ENCODE data around the gene ACY1.

ACY1 gene

DNA sequence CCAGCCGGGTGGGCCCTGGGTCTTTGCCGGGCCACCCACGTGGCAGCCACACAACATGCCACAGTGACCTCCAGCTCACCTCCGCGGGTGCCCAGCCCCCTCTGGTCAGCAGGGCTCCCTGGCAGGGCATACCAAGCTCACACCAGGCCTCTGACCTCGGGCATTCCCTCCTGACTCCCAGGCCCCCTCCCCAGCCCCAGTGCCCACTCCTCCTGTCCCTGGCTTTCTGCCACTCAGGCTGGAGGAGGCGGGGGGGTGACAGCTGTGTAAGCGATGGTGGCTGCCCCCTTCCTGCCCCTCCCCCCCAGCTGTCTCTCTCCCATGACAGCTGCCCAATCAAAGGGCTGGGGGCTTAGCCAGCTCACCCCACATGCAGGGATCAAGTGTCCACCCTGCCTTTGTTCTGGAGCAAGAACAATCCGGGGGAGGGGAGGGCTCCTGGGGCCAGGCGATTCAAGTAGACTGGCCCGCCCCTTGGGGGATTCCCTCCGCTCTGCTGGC, 19.3 kb upstream of the ACY1 start:
- DNase-seq (ENCODE audit: low read depth in 2 of 2) = no peak

DNA sequence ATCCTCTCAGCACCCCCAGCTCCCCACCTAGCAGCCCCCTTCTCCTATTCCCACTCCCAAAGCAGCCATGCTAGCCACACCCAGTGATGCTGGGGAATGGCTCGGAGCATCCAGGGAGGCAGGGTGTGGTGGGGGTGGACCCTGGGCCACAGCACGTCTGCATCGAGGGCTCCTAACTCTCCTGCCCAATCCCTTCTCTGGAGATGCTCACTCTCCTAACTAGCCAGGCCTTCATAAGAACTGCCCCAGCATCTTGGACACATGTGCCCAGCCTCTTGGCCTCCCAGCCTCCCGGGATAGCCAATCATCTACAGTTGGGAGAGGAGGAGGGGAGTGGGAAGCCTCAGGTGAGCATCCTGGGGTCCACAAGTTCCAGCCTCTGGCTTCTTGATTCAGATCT, 18.8 kb upstream of the ACY1 start:
- DNase-seq (ENCODE audit: low read depth in 2 of 2) = no peak

GRCh38 chr3:51966016-51966415, 17.3 kb upstream of the ACY1 start:
- no peak for DNase-seq (ENCODE audit: low read depth in 2 of 2)

DNA sequence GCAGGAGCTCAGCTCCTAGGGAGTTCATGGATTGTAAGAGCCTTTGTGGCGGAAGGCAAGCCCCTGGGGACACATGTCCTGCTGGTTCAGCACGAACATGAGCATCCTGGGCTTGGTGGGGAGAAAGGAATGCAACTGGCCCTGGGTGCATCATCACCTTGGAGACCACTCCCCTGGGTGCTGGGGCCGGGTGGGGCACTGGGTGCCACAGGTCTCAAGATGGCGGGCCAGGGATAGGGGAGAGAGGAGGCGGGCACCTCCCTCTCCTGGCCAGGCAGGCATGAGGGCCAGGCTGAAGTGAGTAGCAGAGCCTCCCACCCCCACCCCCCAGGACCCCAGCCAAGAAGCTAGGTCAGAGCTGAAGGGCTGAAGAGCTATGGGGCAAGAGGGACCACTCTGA, 16.8 kb upstream of the ACY1 start:
- DNase-seq (ENCODE audit: low read depth in 2 of 2) = no peak

- DNase-seq (ENCODE audit: low read depth in 2 of 2) = no peak
Measured at GRCh38 chr3:51966922-51967383, 16.4 kb upstream of the ACY1 start.

GRCh38 chr3:51967384-51968169, 15.8 kb upstream of the ACY1 start, which contains the start of gene PCBP4:
Gene PCBP4 (minus strand): TSS chr3:51967454. CDS start chr3:51961240, 6,214 bp downstream.
- no peak for DNase-seq (ENCODE audit: low read depth in 2 of 2)

GRCh38 chr3:51968170-51968775, 15.1 kb upstream of the ACY1 start:
- no peak for DNase-seq (ENCODE audit: low read depth in 2 of 2)

DNA sequence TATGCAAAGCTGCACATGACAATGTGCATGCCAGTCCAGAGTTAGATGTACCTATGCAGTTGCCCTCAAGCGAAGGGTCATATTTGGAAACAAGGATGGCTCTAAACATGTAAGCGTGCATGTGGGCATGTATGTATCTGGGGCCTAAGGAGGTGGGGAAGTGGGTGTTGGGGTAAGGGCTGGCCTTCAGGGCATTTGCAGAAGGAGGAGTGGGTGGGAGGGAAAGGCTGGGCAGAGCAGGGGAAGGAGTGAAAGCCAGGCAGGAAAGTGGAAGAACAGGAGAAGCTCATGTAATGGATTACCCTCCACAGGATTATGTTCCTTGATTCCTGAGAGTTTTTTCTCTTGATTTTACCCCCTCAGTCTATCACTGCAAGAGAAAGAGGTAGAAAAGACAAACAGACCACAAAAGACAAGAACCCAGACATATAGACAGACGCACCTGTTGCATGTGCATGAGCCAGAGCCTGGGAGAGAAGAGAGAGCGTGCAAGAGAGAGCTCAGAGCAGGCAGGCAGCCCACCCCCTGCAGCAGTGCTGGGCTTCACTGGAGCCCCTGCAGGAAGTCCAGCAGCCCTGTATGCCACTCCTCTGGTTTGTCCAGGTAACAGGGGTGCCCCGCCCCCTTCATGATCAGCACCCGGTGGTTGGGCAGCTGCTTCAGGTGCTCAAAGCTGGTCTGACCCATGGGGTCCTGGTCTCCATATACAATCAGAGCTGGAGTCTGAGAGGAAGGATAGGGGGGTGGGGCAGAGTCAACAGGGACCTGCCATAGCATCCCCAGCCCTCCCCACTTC, 14.3 kb upstream of the ACY1 start:
- no peak for DNase-seq (ENCODE audit: low read depth in 2 of 2)

- DNase-seq (ENCODE audit: low read depth in 2 of 2) = no peak
Measured at GRCh38 chr3:51969841-51970240, 13.5 kb upstream of the ACY1 start.

DNA sequence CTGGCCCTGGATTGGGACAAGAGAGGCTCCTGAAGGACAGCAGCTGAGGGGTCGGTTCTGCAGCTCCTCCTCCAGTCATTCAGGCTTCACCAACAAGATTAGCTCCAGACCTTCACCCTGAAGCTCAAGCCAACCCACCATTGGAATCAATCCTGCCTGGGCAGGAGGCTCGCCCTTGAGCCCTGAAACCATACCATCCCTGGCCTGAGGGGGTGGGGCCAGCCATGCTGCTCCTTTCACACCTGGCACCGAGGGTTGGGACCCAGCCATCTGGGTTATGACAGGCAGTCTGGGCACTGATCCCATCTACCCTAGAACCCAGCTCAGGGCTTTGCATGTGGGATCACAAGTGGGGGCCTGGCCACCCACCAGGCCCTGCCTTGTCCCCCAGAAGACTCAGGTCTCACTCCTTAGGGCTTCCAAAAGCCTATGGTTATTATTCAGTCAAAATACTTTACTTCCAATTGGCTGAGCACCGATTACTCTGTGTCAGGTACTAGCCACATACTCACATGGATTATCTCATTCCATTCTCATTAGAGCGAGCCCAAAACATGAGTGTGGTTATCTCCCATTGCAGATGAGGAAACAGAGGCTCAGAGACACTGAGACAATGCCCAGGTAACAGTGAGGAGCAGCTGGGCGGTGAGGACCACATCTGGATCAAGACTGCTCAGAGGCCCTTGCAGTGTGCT, 12.6 kb upstream of the ACY1 start:
- DNase-seq (ENCODE audit: low read depth in 2 of 2) = no peak

DNA sequence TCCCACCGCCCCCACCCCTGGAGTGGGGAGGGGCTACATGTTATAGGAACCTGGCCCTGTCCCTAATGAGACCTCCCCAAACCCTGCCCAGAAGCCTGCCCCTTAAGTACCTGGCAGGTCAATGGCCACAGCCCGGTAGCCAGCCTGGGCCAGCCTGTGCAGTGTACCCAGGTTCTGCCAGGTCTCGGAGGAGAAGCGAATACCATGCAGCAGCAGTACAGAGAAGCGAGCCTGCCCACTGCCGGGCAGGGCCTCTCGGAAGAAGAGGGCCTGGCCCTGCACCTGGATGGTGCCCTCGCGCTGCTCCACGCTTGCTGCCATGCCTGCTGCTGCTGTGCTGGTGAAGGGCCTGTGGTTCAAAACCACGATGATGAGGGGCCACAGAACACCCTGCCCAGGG, 12.0 kb upstream of the ACY1 start:
- no peak for DNase-seq (ENCODE audit: low read depth in 2 of 2)

GRCh38 chr3:51974277-51974962, 8.9 kb upstream of the ACY1 start:
- no peak for DNase-seq (ENCODE audit: low read depth in 2 of 2)

- peak; percentile 38 to 54 for DNase-seq (ENCODE audit: low read depth in 2 of 2)
Measured at GRCh38 chr3:51974963-51975851, 8.1 kb upstream of the ACY1 start, which contains the start of gene ABHD14A. Gene ABHD14A (plus strand): TSS chr3:51975064. CDS start chr3:51975136, 72 bp downstream.

- no peak for DNase-seq (ENCODE audit: low read depth in 2 of 2)
Measured at GRCh38 chr3:51975852-51976549, 7.3 kb upstream of the ACY1 start.

DNA sequence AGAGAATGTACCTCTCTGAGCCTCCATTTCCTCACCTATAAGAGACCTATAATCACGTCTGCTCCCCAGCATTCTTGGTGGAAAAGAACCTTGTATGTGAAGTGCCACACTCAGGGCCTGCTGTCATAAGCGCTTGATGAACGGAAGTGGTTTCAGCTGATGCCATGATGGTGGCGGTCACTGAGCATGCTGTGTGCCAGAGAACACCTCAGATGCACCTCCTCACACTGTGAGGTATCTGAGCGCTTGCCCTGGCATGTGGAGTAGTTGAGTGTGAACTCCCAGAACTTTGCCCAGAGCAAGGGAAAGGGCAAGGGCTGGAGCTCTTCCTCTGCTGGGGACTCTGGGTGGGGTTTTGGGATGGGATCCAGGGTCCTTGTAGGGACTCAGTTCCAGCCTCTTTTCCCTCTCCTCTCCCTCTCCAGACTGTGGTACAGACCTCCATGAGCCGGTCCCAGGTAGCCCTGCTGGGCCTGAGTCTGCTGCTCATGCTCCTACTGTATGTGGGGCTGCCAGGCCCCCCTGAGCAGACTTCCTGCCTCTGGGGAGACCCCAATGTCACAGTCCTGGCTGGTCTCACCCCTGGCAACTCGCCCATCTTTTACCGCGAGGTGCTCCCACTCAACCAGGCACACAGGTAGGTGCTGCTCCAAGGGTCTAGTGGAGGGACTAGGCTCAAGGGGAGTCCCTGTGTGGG, 5.7 kb upstream of the ACY1 start:
- DNase-seq (ENCODE audit: low read depth in 2 of 2) = no peak

- DNase-seq (ENCODE audit: low read depth in 2 of 2) = no peak
Measured at GRCh38 chr3:51978143-51978502, 5.2 kb upstream of the ACY1 start.

DNA sequence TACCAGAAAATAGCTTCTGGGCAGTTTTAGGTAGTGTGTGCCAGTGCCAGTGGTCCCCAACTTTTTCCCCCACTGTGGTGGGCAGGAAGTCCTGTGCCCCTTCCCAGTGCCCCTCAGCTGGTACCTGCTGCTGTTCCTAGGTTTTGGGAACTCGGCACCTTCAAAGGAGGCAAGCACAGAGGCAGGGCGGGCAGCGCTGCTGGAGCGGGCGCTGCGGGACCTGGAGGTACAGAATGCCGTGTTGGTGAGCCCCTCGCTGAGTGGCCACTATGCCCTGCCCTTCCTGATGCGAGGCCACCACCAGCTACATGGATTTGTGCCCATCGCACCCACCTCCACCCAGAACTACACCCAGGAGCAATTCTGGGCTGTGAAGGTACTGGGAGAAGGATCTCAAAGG, 3.1 kb upstream of the ACY1 start:
- no peak for DNase-seq (ENCODE audit: low read depth in 2 of 2)

DNA sequence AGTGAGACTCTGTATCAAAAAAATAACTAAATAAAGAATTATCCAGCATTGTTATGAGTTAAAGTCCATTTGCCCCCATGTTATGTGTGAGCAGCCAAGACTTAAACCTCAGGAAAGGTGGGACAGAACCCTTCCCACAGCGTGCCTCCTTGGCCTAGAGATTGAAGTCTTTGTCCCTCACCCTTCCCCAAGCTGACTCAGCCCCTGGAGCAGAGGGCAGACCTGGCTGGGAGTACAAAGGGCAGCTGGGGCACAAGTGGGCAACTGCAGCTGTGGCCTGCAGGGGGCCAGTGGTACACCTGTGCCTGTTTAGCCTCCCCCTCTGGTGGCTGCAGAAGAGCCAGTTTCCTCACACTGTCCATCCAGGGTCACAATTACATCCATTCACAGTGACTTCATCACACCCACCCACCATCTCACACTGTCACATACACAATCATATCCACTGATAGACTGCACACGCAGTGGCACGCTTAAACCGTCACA, 940 bp upstream of the ACY1 start:
- DNase-seq (ENCODE audit: low read depth in 2 of 2) = no peak
